Spleen (tissue), 7 donors: ENCODE measurements around the gene SCIMP.

ENCODE experiments used
- CTCF ChIP-seq, 11 experiments: fragments of 200-600 bp in 7 of 11; fragments of 450-650 bp in 4 of 11; sonication (generic) in 4 of 11; IDR thresholded peaks in 8 of 11; conservative IDR thresholded peaks in 3 of 11; 1 replicate in 7 of 11; 2 replicates in 4 of 11; pipeline versions ENCODE4 v1.4.0 to v1.8.0; 2016 to 2021; ENCODE audit warnings: antibody characterized with exemption in 11 of 11, inconsistent platforms in 4 of 11, mild to moderate bottlenecking in 1 of 11
- POLR2A ChIP-seq, 3 donors: fragments of 450-650 bp; IDR thresholded peaks; one replicate each; pipeline ENCODE4 v1.5.1; 2017; ENCODE audit warnings: antibody characterized with exemption in 3 of 3, mild to moderate bottlenecking in 1 of 3
- POLR2AphosphoS5 ChIP-seq, 3 donors: sonication (generic); formaldehyde crosslinking; IDR thresholded peaks; one replicate each; pipeline ENCODE4 v1.5.1; 2017; ENCODE audit warnings: antibody characterized with exemption in 3 of 3
- donor health status: DM: no; HTN: no; CAD: no; lungs with moderate emphysema.
- donor health status: DM: no; HTN: no; CAD: no.
- donor health status: DM: no; HTN: no; CAD: no.

- TF ChIP-seq CTCF (IDR thresholded peaks at IDR 0.05 in 8 of 11, conservative IDR thresholded peaks at IDR 0.05 in 3 of 11) (no peak), POLR2A (IDR thresholded peaks at IDR 0.05) (no peak), POLR2AphosphoS5 (IDR thresholded peaks at IDR 0.05) (no peak)
Observed at GRCh38 chr17:5236938-5237540, 2.4 kb upstream of the SCIMP start.
